PC-9 (cell line): ENCODE measurements around the gene SEMA5A.

Experiments used
- EZH2 ChIP-seq: fragments of 200-600 bp; sonication (generic); IDR thresholded peaks from 2 replicates; pipeline ENCODE4 v1.8.0; 2017; ENCODE audit warnings: antibody characterized with exemption, low read depth
- TF ChIP-seq, protein P1 (sequence below): fragments of 200-600 bp; sonication (generic); conservative IDR thresholded peaks from 2 replicates; pipeline ENCODE4 v1.6.1; 2017; ENCODE audit warnings: mixed run types, antibody characterized with exemption, mild to moderate bottlenecking, moderate library complexity

DNA sequence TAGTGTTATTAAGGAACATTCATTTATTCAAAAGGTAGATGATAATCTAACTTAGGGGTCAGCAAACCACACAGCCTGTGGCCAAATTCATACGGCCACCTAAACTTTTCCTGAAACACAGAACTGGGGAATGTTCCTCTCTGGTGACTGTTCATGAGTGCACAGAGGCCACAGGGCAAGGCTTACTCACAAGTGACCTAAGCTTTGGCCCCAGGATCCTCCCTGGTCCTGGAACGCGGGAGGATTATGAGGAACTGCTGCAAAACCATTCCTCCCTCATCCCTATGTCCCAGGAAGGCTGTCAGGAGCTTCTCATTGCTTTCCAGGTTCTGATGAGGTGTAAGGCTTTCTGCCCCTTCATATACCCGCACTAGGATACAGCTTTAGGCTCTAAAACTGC is 397.6 kb downstream of the SEMA5A start:
- TF ChIP-seq, protein P1, sequence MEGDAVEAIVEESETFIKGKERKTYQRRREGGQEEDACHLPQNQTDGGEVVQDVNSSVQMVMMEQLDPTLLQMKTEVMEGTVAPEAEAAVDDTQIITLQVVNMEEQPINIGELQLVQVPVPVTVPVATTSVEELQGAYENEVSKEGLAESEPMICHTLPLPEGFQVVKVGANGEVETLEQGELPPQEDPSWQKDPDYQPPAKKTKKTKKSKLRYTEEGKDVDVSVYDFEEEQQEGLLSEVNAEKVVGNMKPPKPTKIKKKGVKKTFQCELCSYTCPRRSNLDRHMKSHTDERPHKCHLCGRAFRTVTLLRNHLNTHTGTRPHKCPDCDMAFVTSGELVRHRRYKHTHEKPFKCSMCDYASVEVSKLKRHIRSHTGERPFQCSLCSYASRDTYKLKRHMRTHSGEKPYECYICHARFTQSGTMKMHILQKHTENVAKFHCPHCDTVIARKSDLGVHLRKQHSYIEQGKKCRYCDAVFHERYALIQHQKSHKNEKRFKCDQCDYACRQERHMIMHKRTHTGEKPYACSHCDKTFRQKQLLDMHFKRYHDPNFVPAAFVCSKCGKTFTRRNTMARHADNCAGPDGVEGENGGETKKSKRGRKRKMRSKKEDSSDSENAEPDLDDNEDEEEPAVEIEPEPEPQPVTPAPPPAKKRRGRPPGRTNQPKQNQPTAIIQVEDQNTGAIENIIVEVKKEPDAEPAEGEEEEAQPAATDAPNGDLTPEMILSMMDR, result no peak
- TF ChIP-seq EZH2, result no peak
